ENCODE measurements around the gene HYAL3.
"Not testable (repeated sequence)": the region's sequence is repeated elsewhere in the genome, so short reads cannot be mapped to it uniquely, and the experiment has no call there.

HYAL3 gene

GRCh38 chr3:50275996-50276761 lies 23.0 kb downstream of the HYAL3 start:
- H3K9me3 Mint-ChIP-seq (ENCODE audit: low read depth) = no peaks in the 10 kb centered on the region

GRCh38 chr3:50275141-50275995 lies 23.8 kb downstream of the HYAL3 start:
- no peaks in the 10 kb centered on the region for H3K9me3 Mint-ChIP-seq (ENCODE audit: low read depth)
- no peaks in the 10 kb centered on the region for H3K36me3 Mint-ChIP-seq
- H3K27me3 Mint-ChIP-seq = peaks cover 13% of the 10 kb centered on the region
- H3K4me1 Mint-ChIP-seq (ENCODE audit: low read depth) = peaks cover 21% of the 10 kb centered on the region
- peak overlapping the region; percentile 65 for H3K4me3 Mint-ChIP-seq
- no peak overlapping the region for H3K27ac Mint-ChIP-seq

More at GRCh38 chr3:50275996-50276761, 23.0 kb downstream of the HYAL3 start:
- peaks cover 13% of the 10 kb centered on the region for H3K27me3 Mint-ChIP-seq
- peak overlapping the region; percentile 65 for H3K4me3 Mint-ChIP-seq
- H3K36me3 Mint-ChIP-seq = no peaks in the 10 kb centered on the region
- H3K4me1 Mint-ChIP-seq (ENCODE audit: low read depth) = peaks cover 21% of the 10 kb centered on the region
- no peak overlapping the region for H3K27ac Mint-ChIP-seq

GRCh38 chr3:50274371-50275104 lies 24.7 kb downstream of the HYAL3 start:
- H3K36me3 Mint-ChIP-seq = no peaks in the 10 kb centered on the region
- H3K27me3 Mint-ChIP-seq = peaks cover 13% of the 10 kb centered on the region
- no peaks in the 10 kb centered on the region for H3K9me3 Mint-ChIP-seq (ENCODE audit: low read depth)
- no peak overlapping the region for H3K27ac Mint-ChIP-seq
- H3K4me3 Mint-ChIP-seq = peak overlapping the region; percentile 60
- H3K4me1 Mint-ChIP-seq (ENCODE audit: low read depth) = peaks cover 21% of the 10 kb centered on the region

GRCh38 chr3:50273689-50274065 lies 25.5 kb downstream of the HYAL3 start:
- Mint-ChIP-seq H3K27me3 (peaks cover 14% of the 10 kb centered on the region), H3K9me3 (ENCODE audit: low read depth) (no peaks in the 10 kb centered on the region), H3K27ac (no peak overlapping the region), H3K4me3 (no peak overlapping the region), H3K4me1 (ENCODE audit: low read depth) (peaks cover 21% of the 10 kb centered on the region), H3K36me3 (no peaks in the 10 kb centered on the region)

- H3K36me3 Mint-ChIP-seq = no peaks in the 10 kb centered on the region
- H3K4me1 Mint-ChIP-seq (ENCODE audit: low read depth) = peaks cover 21% of the 10 kb centered on the region
- peak overlapping the region; percentile 74 for H3K4me3 Mint-ChIP-seq
- H3K27me3 Mint-ChIP-seq = peaks cover 18% of the 10 kb centered on the region
- no peak overlapping the region for H3K27ac Mint-ChIP-seq
- no peaks in the 10 kb centered on the region for H3K9me3 Mint-ChIP-seq (ENCODE audit: low read depth)
These were observed 26.1 kb downstream of the HYAL3 start for GRCh38 chr3:50272911-50273688.

GRCh38 chr3:50272538-50272910 lies 26.7 kb downstream of the HYAL3 start:
- Mint-ChIP-seq H3K4me1 (ENCODE audit: low read depth) (peaks cover 21% of the 10 kb centered on the region), H3K27me3 (peaks cover 18% of the 10 kb centered on the region)
- not testable (repeated sequence) for H3K9me3 Mint-ChIP-seq (ENCODE audit: low read depth); H3K27ac Mint-ChIP-seq; H3K36me3 Mint-ChIP-seq; H3K4me3 Mint-ChIP-seq

GRCh38 chr3:50271314-50271936 lies 27.8 kb downstream of the HYAL3 start:
- H3K9me3 Mint-ChIP-seq (ENCODE audit: low read depth) = no peaks in the 10 kb centered on the region
- H3K27me3 Mint-ChIP-seq = peaks cover 18% of the 10 kb centered on the region
- H3K27ac Mint-ChIP-seq = no peak overlapping the region
- H3K4me3 Mint-ChIP-seq = no peak overlapping the region
- H3K36me3 Mint-ChIP-seq = no peaks in the 10 kb centered on the region
- peaks cover 21% of the 10 kb centered on the region for H3K4me1 Mint-ChIP-seq (ENCODE audit: low read depth)

GRCh38 chr3:50270422-50271224 lies 28.6 kb downstream of the HYAL3 start:
- Mint-ChIP-seq H3K27ac (no peak overlapping the region), H3K9me3 (ENCODE audit: low read depth) (no peaks in the 10 kb centered on the region), H3K4me1 (ENCODE audit: low read depth) (peaks cover 17% of the 10 kb centered on the region), H3K27me3 (peaks cover 18% of the 10 kb centered on the region), H3K4me3 (no peak overlapping the region), H3K36me3 (no peaks in the 10 kb centered on the region)

- peaks cover 15% of the 10 kb centered on the region for H3K27me3 Mint-ChIP-seq
- H3K36me3 Mint-ChIP-seq = no peaks in the 10 kb centered on the region
- no peak overlapping the region for H3K27ac Mint-ChIP-seq
- no peak overlapping the region for H3K4me3 Mint-ChIP-seq
- peaks cover 13% of the 10 kb centered on the region for H3K4me1 Mint-ChIP-seq (ENCODE audit: low read depth)
- no peaks in the 10 kb centered on the region for H3K9me3 Mint-ChIP-seq (ENCODE audit: low read depth)
These were observed 29.2 kb downstream of the HYAL3 start for GRCh38 chr3:50269977-50270413.

- H3K27ac Mint-ChIP-seq = no peak overlapping the region
These were observed 29.7 kb downstream of the HYAL3 start for GRCh38 chr3:50269460-50269859.

GRCh38 chr3:50268703-50269451 lies 30.3 kb downstream of the HYAL3 start, which contains the start of gene SEMA3B:
TSS of gene SEMA3B (plus strand) at chr3:50269147. CDS start at chr3:50269241, 94 bp downstream.
- peaks cover 9% of the 10 kb centered on the region for H3K27me3 Mint-ChIP-seq
- H3K27ac Mint-ChIP-seq = no peak within 1 kb of the TSS
- no peaks in the 10 kb centered on the region for H3K36me3 Mint-ChIP-seq
- H3K4me1 Mint-ChIP-seq (ENCODE audit: low read depth) = peaks cover 4% of the 10 kb centered on the region
- H3K4me3 Mint-ChIP-seq = no peak within 1 kb of the TSS
- no peaks in the 10 kb centered on the region for H3K9me3 Mint-ChIP-seq (ENCODE audit: low read depth)

More at GRCh38 chr3:50269460-50269859, 29.7 kb downstream of the HYAL3 start:
- peaks cover 10% of the 10 kb centered on the region for H3K4me1 Mint-ChIP-seq (ENCODE audit: low read depth)
- peaks cover 13% of the 10 kb centered on the region for H3K27me3 Mint-ChIP-seq
- no peaks in the 10 kb centered on the region for H3K36me3 Mint-ChIP-seq
- H3K4me3 Mint-ChIP-seq = no peak overlapping the region
- no peaks in the 10 kb centered on the region for H3K9me3 Mint-ChIP-seq (ENCODE audit: low read depth)

GRCh38 chr3:50268276-50268675 lies 30.9 kb downstream of the HYAL3 start:
- H3K36me3 Mint-ChIP-seq = no peaks in the 10 kb centered on the region
- no peaks in the 10 kb centered on the region for H3K9me3 Mint-ChIP-seq (ENCODE audit: low read depth)
- peaks cover 9% of the 10 kb centered on the region for H3K27me3 Mint-ChIP-seq
- H3K4me1 Mint-ChIP-seq (ENCODE audit: low read depth) = peaks cover 4% of the 10 kb centered on the region
- H3K4me3 Mint-ChIP-seq = no peak overlapping the region
- H3K27ac Mint-ChIP-seq = no peak overlapping the region
